Liver (tissue), 9 donors: ENCODE results near the gene GFPT2. TPM values are rescaled to one million over a fixed set of nuclear protein-coding genes. Genes with fewer than 3 reads are reported as not detected.

ENCODE experiments used
- DNase-seq: peaks from one replicate; pipeline ENCODE4 v3.0.0-alpha.2; 2017; ENCODE audit warnings: low spot score
- H3K27ac ChIP-seq, 2 donors: one replicate each; pipeline ENCODE4 v1.7.0; 2013; ENCODE audit warnings: inconsistent platforms in 2 of 2, low read length in 2 of 2, control low read depth in 1 of 2, low read depth in 1 of 2, mild to moderate bottlenecking in 1 of 2
- H3K27me3 ChIP-seq, 4 donors: one replicate each; pipeline versions ENCODE4 v1.6.1 to v1.7.0; 2013; ENCODE audit warnings: low read length in 3 of 4, inconsistent platforms in 1 of 4, mild to moderate bottlenecking in 1 of 4, moderate library complexity in 1 of 4; ENCODE audit not compliant: control insufficient read depth in 4 of 4, insufficient read depth in 4 of 4
- H3K36me3 ChIP-seq, 4 donors: one replicate each; pipeline versions ENCODE4 v1.6.1 to v1.7.0; 2013; ENCODE audit warnings: low read length in 3 of 4, mild to moderate bottlenecking in 3 of 4, low read depth in 1 of 4, moderate library complexity in 1 of 4; ENCODE audit not compliant: control insufficient read depth in 4 of 4, insufficient read depth in 3 of 4
- H3K4me1 ChIP-seq, 4 donors: one replicate each; pipeline versions ENCODE4 v1.6.1 to v1.7.0; 2013; ENCODE audit warnings: low read length in 3 of 4, mild to moderate bottlenecking in 3 of 4, moderate library complexity in 1 of 4; ENCODE audit not compliant: control insufficient read depth in 4 of 4, insufficient read depth in 4 of 4
- H3K4me3 ChIP-seq, 3 donors: one replicate each; pipeline versions ENCODE4 v1.6.1 to v1.7.0; 2013; ENCODE audit warnings: low read length in 3 of 3, control low read depth in 1 of 3, low read depth in 1 of 3, mild to moderate bottlenecking in 1 of 3
- H3K9ac ChIP-seq, 2 donors: one replicate each; pipeline ENCODE4 v1.7.0; 2013; ENCODE audit warnings: low read length in 2 of 2, mild to moderate bottlenecking in 2 of 2, moderate library complexity in 2 of 2, control low read depth in 1 of 2, low read depth in 1 of 2
- H3K9me3 ChIP-seq, 4 donors: one replicate each; pipeline versions ENCODE4 v1.6.1 to v1.7.0; 2013; ENCODE audit warnings: low read length in 3 of 4; ENCODE audit not compliant: control insufficient read depth in 4 of 4
- CTCF ChIP-seq: fragments of 150-350 bp; IDR thresholded peaks from 2 replicates; pipeline ENCODE4 v1.5.1; 2017; ENCODE audit warnings: improper control_type of control experiment, low read depth, low read length; ENCODE audit not compliant: missing input control
- FOXA2 ChIP-seq: IDR thresholded peaks from 2 replicates; pipeline ENCODE4 v1.6.1; 2016; ENCODE audit warnings: antibody characterized with exemption
- GABPA ChIP-seq, 2 donors: IDR thresholded peaks in 1 of 2; conservative IDR thresholded peaks in 1 of 2; 2 replicates each; pipeline ENCODE4 v1.6.1; 2016; ENCODE audit warnings: antibody characterized with exemption in 2 of 2, mild to moderate bottlenecking in 1 of 2, moderate library complexity in 1 of 2
- HNF4A ChIP-seq, 2 donors: conservative IDR thresholded peaks; 2 replicates each; pipeline ENCODE4 v1.6.1; 2016; ENCODE audit warnings: antibody characterized with exemption in 2 of 2, mild to moderate bottlenecking in 2 of 2
- HNF4G ChIP-seq: IDR thresholded peaks from 2 replicates; pipeline ENCODE4 v1.6.1; 2016; ENCODE audit warnings: antibody characterized with exemption
- JUND ChIP-seq, 2 donors: IDR thresholded peaks; 2 replicates each; pipeline ENCODE4 v1.6.1; 2016; ENCODE audit warnings: antibody characterized with exemption in 2 of 2
- NR2F2 ChIP-seq: IDR thresholded peaks from 2 replicates; pipeline ENCODE4 v1.6.1; 2016; ENCODE audit warnings: antibody characterized with exemption
- RXRA ChIP-seq, 2 donors: IDR thresholded peaks; 2 replicates each; pipeline ENCODE4 v1.6.1; 2017 to 2018; ENCODE audit warnings: antibody characterized with exemption in 2 of 2, mild to moderate bottlenecking in 1 of 2
- TAF1 ChIP-seq: conservative IDR thresholded peaks from 2 replicates; pipeline ENCODE4 v1.6.1; 2016; ENCODE audit warnings: antibody characterized with exemption, mild to moderate bottlenecking
- YY1 ChIP-seq: IDR thresholded peaks from 2 replicates; pipeline ENCODE4 v1.6.1; 2016; ENCODE audit warnings: antibody characterized with exemption, mild to moderate bottlenecking
- WGBS: extraction: QIAGEN DNeasy Blood & Tissue Kit; methylation state at CpG from one replicate; pipeline ENCODE4 v1.1.7; 2013; 5-methylcytosine and 5-hydroxymethylcytosine counted together
- polyA plus RNA-seq, 2 donors: library from polyadenylated mRNA; stranded (reverse) in 1 of 2; unstranded in 1 of 2; fragments of 200-250 nt in 1 of 2; fragments of >200 nt in 1 of 2; fragmentation: Nextera tagmentation in 1 of 2; extraction: Ambion mirVana in 1 of 2; gene quantifications; one replicate each; pipeline versions ENCODE4 v1.2.1 to v1.2.3, GENCODE V29; 2013 to 2015
- total RNA-seq, 2 donors: library from RNA; depleted of rRNA; stranded (reverse); fragments of >200 nt; gene quantifications; one replicate each; pipeline ENCODE4 v1.2.3, GENCODE V29; 2014
- TF ChIP-seq, protein P1 (sequence below): IDR thresholded peaks from 2 replicates; pipeline ENCODE4 v1.6.1; 2016; ENCODE audit warnings: antibody characterized with exemption
- TF ChIP-seq, protein P2 (sequence below): IDR thresholded peaks from 2 replicates; pipeline ENCODE4 v1.6.1; 2016; ENCODE audit warnings: antibody characterized with exemption, mild to moderate bottlenecking
- donor health status: healthy.
- donor health status: healthy.
- donor health status: healthy.
- donor health status: healthy.
- donor health status: healthy.

The GFPT2 gene
- total and polyA plus RNA-seq, 4 donors, result 0.32 to 1.8 (median 0.54) TPM

- Histone ChIP-seq H3K4me3 (no peak overlapping the region), H3K27me3 (no peaks in the 10 kb centered on the region), H3K4me1 (peaks cover 0 to 11% (median 6%) of the 10 kb centered on the region in 4 donors), H3K27ac (no peak overlapping the region), H3K9ac (no peak overlapping the region), H3K9me3 (no peaks in the 10 kb centered on the region), H3K36me3 (no peaks in the 10 kb centered on the region)
- no peak for TF ChIP-seq JUND (IDR thresholded peaks at IDR 0.05)
- DNase-seq, result no peak
- 93% methylated on average over 11 of the region's 11 CpGs for WGBS
Observed at GRCh38 chr5:180311216-180311615, 41.9 kb downstream of the GFPT2 start.

GRCh38 chr5:180306796-180307195 is 46.3 kb downstream of the GFPT2 start:
- TF ChIP-seq HNF4A (conservative IDR thresholded peaks at IDR 0.05), result no peak
- no peak for TF ChIP-seq NR2F2
- TF ChIP-seq CTCF, result no peak
- TF ChIP-seq HNF4G, result no peak
- no peak for TF ChIP-seq RXRA (IDR thresholded peaks at IDR 0.05)
- TF ChIP-seq, protein P1, sequence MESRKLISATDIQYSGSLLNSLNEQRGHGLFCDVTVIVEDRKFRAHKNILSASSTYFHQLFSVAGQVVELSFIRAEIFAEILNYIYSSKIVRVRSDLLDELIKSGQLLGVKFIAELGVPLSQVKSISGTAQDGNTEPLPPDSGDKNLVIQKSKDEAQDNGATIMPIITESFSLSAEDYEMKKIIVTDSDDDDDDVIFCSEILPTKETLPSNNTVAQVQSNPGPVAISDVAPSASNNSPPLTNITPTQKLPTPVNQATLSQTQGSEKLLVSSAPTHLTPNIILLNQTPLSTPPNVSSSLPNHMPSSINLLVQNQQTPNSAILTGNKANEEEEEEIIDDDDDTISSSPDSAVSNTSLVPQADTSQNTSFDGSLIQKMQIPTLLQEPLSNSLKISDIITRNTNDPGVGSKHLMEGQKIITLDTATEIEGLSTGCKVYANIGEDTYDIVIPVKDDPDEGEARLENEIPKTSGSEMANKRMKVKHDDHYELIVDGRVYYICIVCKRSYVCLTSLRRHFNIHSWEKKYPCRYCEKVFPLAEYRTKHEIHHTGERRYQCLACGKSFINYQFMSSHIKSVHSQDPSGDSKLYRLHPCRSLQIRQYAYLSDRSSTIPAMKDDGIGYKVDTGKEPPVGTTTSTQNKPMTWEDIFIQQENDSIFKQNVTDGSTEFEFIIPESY, result no peak
- no peak for TF ChIP-seq TAF1
- TF ChIP-seq YY1, result no peak
- no peak for TF ChIP-seq FOXA2
- TF ChIP-seq GABPA (IDR thresholded peaks at IDR 0.05 in 1 of 2, conservative IDR thresholded peaks at IDR 0.05 in 1 of 2), result no peak
- TF ChIP-seq, protein P2, sequence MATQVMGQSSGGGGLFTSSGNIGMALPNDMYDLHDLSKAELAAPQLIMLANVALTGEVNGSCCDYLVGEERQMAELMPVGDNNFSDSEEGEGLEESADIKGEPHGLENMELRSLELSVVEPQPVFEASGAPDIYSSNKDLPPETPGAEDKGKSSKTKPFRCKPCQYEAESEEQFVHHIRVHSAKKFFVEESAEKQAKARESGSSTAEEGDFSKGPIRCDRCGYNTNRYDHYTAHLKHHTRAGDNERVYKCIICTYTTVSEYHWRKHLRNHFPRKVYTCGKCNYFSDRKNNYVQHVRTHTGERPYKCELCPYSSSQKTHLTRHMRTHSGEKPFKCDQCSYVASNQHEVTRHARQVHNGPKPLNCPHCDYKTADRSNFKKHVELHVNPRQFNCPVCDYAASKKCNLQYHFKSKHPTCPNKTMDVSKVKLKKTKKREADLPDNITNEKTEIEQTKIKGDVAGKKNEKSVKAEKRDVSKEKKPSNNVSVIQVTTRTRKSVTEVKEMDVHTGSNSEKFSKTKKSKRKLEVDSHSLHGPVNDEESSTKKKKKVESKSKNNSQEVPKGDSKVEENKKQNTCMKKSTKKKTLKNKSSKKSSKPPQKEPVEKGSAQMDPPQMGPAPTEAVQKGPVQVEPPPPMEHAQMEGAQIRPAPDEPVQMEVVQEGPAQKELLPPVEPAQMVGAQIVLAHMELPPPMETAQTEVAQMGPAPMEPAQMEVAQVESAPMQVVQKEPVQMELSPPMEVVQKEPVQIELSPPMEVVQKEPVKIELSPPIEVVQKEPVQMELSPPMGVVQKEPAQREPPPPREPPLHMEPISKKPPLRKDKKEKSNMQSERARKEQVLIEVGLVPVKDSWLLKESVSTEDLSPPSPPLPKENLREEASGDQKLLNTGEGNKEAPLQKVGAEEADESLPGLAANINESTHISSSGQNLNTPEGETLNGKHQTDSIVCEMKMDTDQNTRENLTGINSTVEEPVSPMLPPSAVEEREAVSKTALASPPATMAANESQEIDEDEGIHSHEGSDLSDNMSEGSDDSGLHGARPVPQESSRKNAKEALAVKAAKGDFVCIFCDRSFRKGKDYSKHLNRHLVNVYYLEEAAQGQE, result no peak
- no peak for TF ChIP-seq JUND (IDR thresholded peaks at IDR 0.05)
- no peaks in the 10 kb centered on the region for H3K9me3 ChIP-seq
- H3K4me3 ChIP-seq, result no peak overlapping the region
- H3K9ac ChIP-seq, result no peak overlapping the region
- DNase-seq, result no peak
- no peak overlapping the region for H3K27ac ChIP-seq
- no peaks in the 10 kb centered on the region for H3K36me3 ChIP-seq
- peaks cover 0 to 2% (median 0%) of the 10 kb centered on the region in 4 donors for H3K27me3 ChIP-seq
- no peaks in the 10 kb centered on the region for H3K4me1 ChIP-seq
- WGBS, result 85% methylated on average over 8 of the region's 8 CpGs
